ENCODE results near the gene CNGA2.

DNA sequence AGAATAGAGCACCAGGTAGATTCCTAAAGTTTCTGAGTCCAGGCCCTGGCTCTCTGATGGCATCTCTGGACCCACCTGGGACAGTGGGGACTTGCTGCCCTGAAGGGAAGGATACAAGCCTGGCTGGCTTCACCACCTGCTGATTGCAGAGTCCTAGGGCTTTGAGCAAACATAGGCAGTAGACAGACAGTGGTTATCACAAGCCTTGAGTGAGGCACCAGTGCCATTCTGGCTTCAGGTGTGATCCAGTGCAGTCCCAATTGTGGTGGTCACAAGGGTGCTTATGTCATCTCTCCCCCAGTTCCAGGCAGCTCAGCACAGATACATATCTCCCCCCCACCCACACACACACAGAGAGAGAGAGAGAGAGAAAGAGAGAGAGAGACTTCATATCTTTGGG lies 45.9 kb upstream of the CNGA2 start:
- TF ChIP-seq POLR2AphosphoS5 (IDR thresholded peaks at IDR 0.05; ENCODE audit: insufficient read depth in 1 of 2, low read depth in 1 of 2) = no peak
- TF ChIP-seq, protein P1, sequence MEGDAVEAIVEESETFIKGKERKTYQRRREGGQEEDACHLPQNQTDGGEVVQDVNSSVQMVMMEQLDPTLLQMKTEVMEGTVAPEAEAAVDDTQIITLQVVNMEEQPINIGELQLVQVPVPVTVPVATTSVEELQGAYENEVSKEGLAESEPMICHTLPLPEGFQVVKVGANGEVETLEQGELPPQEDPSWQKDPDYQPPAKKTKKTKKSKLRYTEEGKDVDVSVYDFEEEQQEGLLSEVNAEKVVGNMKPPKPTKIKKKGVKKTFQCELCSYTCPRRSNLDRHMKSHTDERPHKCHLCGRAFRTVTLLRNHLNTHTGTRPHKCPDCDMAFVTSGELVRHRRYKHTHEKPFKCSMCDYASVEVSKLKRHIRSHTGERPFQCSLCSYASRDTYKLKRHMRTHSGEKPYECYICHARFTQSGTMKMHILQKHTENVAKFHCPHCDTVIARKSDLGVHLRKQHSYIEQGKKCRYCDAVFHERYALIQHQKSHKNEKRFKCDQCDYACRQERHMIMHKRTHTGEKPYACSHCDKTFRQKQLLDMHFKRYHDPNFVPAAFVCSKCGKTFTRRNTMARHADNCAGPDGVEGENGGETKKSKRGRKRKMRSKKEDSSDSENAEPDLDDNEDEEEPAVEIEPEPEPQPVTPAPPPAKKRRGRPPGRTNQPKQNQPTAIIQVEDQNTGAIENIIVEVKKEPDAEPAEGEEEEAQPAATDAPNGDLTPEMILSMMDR (IDR thresholded peaks at IDR 0.05) = no peak

All from vagina (tissue), 2 donors.